Eye (tissue), 1 donor: ENCODE measurements around the gene PTGDR2.

ENCODE experiments used
- DNase-seq: peaks from one replicate; pipeline ENCODE4 v3.0.0-alpha.2; 2015

PTGDR2 gene

DNA sequence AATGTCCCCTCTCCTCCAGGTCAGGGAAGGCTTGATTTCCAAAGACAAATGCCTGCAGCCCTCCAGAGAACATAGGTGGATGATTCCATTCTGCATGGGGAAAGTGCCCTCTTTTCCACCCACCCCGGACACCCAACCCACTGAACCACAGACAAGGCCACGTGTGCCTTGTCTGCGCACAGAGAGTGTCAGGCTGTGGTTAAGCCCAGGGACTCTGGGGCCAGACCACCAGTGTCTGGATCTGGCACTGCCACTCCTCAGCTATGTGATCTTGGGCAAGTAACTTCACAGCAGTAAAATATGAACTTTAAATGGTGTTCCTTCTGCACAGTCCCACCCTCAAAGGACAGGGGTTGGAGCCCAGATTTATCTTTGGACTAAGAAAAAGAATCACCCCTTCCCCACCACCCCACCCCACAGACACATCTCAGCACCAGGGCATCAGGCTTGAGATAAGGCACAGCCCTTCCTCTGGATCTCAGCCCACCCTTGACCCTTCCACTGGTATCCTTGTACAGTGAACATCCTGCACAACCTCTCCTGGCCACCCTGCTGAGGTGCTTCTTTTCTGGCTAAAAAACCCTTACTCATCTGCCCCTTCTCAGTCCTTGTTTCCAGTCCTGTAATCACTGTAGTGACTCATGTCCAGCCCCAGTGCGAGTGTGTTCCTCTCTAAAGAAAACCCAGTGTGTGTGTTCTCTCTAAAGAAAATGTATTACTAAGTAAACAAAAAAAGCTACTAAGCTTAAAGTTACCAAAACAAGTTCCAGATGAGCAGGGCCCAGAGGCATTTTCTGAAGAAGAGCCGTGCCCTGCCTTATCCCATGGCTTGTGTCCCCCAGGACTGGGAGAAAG, 1.9 kb upstream of the PTGDR2 start:
- no peak for DNase-seq

DNA sequence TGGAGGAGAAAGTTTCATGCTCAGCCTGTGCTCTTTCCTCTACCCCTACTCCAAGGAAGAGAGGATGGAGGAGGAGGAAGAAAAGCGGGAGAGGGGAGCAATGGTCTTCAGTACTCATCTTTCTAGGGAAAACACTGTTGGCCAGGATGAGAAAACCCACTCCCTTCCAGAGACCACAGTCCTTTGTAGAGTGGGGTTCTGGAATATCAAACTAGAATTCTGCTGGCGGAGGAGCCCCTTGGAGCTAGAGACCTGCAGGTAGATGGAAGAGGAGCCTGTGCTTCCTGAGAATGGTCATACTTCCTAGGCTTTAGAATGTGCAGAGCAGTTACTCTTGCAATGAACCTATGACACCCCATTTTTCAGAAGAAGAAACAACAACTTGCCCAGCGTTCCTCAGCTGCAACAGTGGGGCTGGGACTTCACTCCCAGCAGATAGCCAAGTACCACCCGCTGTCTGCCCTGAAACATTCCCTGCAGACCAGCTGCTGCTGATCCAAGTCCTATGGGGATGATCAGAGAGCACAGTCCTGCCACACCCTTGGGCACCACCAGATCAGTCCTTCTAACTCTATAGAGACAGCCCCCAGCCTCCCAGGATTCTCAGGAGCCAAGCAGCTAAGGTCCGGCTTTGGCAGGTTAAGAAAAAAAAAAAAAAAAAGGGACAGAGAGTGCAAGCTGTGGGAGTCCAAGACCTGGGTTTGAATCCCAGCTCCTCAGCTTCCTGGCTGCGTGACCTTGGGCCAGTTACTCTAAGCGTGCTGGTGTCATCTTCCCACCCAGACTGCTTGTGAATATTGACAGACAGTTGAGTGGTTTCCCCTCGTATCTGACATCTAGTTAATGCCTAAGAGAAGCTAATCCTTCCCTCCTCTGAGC, 664 bp downstream of the PTGDR2 start:
- DNase-seq, result no peak

- DNase-seq, result no peak
Measured at GRCh38 chr11:60854140-60854846, 1.5 kb downstream of the PTGDR2 start.

DNA sequence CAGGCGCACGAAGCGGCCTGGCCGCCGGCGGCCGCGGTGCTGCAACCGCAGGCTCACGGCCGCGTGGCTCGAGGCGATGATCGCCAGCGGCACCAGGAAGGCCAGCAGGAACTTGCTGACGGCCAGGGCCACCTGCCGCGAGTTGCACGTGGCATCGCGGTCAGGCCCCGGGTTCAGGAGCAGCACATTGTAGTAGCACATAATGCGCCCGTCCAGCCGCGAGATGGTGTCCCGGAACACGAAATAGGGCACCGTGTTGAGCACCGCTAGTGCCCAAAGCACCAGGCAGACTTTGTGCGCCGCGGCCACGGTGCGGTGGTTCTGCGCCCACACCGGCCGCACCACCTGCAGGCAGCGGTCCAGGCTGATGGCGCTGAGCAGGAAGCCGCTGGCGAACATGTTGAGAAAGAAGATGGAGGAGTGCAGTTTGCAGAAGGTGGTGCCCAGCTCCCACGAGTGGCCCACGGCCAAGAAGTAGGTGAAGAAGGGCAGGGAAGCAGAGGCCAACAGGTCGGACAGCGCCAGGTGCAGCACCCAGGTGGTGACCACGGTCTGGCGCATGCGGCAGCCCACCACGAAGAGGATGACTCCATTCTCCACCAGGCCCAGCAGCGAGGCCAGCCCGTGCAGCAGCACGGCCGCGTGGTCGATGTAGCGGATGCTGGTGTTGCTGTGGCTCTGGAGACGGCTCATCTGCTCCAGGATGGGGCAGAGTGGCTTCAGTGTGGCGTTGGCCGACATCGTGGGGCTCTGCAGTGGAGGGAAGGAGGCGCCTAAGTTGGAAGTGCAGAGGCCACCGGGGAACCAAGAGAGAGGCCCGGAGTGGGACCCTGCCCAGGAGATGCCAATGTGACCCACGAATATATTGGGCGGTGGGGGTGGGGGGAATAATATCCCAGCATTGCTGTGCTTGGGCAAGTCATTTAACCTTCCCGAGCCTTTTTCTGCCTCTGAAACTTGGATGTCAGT, 2.5 kb downstream of the PTGDR2 start:
- no peak for DNase-seq

- DNase-seq, result peak; percentile 56
Measured at GRCh38 chr11:60852117-60852981, 3.4 kb downstream of the PTGDR2 start.

GRCh38 chr11:60851327-60852104, 4.2 kb downstream of the PTGDR2 start:
- DNase-seq, result no peak

GRCh38 chr11:60849641-60850520, 5.9 kb downstream of the PTGDR2 start:
- DNase-seq, result no peak

DNA sequence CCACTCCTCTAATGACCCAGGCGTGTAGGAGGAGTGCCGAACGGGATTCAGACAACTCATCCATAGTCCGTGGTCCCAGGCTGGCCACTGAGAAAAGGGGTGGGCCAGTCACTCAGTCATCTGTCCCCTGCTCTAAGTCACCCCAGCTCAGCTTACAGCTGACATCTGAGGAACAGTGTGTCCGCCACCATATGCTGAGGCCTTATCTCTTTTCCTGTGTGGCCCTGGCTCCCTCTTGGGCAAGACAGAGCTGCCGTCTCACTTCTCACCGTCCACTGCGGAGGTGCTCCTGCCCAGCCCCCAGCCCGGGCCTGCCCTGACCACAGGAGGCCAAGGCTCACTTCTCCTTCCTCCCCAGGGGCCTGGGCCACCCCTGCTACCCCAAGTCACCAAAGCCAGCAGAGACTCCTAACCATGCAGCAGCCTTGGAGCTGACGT, 7.0 kb downstream of the PTGDR2 start:
- no peak for DNase-seq

- no peak for DNase-seq
Measured at GRCh38 chr11:60847896-60848295, 7.9 kb downstream of the PTGDR2 start.

- DNase-seq, result no peak
Measured at GRCh38 chr11:60847281-60847680, 8.5 kb downstream of the PTGDR2 start.

GRCh38 chr11:60845338-60845737, 10.4 kb downstream of the PTGDR2 start:
- DNase-seq, result no peak

GRCh38 chr11:60844870-60845221, 10.9 kb downstream of the PTGDR2 start:
- no peak for DNase-seq

DNA sequence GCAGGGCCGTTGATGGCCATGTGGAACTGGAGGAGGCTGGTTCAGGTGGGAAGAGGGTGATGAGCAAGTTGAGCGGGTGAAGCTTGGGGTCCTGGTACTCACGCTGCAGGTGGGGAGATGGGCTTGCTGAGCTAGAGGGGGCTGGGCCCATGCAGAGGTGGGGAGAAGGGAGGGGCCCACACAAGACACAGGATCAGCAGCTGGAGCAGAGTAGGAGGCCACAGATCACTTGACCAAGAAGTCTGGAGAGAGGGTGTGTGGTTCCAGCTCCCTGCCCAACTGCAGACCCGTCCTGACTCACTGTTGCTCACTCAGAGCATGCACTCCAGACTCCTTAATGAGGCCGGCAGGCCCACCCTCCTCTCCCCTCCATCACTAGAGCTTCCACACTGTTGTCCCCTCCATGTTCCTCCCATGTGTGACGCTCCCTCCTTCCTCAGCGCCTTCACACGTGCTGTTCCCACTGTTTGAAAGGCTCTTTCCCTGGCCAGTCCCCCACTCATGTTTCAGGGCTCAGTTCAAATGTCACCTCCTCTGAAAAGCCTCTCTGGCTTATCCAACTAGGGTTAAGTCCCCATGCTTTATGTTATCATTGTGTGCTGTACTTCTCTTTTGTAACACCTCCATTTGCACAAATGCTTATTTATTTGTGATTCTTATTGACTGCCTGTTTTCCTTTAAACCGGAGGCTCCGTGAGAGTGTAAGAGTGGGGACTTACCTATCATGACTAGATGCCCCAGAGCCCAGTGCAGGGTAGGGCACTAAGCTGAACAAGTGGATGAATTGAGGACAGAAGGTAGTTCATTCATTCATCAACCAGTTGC, 11.5 kb downstream of the PTGDR2 start:
- DNase-seq, result no peak

DNA sequence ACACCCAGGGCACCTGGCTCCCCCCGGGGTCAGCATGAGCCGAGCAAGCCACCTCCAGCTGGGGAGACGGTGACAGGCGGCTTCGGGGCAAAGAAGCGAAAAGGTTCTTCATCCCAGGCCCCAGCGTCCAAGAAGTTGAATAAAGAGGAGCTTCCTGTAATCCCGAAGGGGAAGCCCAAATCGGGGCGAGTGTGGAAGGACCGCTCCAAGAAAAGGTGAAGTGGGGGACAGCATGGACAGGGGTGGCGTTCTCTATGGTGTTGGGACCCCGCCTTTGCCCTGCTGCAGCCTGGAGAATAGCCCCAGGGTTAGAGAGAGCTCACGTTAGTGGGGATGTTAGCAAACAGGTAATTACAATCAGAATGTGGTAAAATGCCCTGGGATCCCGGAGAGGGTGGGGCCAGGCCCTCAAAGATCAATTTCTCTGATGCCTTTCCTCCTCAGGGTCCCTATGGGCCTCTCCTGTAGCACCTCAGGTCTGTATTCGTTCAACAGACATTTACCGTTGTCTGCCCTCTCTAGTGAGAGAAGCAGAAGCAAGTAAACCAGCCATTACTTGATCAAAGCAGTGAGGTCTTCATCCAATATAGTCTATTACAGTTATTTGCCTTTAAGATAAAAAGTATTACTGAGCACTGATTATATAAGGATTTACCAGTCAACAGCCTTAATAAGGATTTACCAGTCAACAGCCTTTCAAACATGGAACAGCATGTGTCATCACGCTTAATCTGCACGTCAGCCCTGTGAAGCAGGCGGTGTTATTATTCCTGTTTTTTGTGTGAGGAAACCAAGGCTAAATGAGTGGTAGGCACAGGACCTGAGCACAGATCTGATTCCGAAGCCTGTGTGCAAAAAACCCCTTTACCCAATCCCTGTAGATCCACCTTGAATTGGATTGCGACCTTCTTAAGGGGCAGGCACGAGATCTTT, 12.8 kb downstream of the PTGDR2 start:
- DNase-seq, result no peak

DNA sequence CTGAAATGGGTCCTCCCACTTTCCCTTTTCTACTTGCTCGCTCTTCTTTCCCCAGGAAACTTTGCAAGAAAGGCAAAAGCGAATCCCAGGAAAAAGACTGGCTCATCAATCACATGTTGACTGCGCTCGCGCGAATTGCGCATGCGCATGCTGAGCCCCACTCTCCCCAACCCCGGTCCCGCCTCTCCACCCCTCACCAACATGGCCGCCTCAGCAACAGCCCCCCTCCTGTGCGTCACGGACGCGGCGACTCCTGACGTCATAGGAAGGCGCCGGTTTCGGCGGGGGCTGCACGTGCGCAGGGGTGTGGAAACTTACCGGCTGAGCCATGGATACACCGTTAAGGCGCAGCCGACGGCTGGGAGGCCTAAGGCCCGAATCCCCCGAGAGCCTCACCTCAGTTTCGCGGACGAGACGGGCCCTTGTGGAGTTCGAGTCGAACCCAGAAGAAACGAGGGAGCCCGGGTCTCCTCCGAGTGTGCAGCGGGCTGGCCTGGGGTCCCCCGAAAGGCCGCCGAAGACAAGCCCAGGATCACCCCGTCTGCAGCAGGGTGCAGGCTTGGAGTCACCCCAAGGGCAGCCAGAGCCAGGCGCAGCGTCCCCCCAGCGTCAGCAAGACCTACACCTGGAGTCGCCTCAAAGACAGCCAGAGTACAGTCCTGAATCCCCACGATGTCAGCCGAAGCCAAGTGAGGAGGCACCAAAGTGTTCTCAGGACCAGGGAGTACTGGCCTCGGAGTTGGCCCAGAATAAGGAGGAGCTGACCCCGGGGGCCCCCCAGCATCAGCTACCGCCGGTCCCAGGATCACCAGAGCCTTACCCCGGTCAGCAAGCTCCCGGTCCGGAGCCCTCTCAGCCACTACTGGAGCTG, 13.7 kb downstream of the PTGDR2 start, which contains the start of gene CCDC86:
CCDC86 (plus strand) TSS at position 317 of the 871 bp plus-strand sequence; CDS start at position 329, 12 bp downstream.
- peak; percentile 98 for DNase-seq
